Measurements from ENCODE around the gene SHC2. TPM values are rescaled to one million over a fixed set of nuclear protein-coding genes. Genes with fewer than 3 reads are reported as not detected.

Gene SHC2
- total and polyA plus RNA-seq, 4 donors, result 11.2 to 23.1 (median 14.5) TPM

DNA sequence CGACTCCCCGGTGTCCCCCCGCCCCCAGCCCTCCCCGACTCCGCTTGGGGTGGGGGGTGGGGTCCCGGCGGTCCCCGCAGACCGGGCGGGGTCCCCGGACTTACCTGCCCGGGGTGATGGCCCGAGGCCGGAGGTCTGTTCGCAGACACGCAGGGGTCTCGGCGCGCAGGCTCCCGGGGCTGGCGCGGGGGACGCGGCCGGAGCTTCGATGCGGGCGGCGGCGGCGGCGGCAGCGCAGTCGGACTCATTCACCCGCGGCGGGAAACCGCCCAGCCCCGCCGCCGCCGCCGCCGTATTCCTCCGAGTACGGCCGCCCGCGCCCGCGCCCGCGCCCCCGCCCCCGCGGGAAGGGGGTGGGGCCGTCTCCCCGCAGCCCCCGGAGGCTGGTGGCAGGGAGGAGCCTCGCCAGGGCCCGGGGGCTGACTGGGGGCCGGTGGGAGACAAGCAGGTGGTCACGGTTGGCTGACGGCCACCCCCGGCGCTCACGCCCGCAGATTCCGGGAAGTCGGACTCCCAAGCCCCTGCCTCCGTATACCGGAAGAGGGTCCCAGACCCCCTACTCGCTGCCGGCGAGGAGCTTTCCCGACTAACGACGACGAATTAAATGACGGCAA lies 51.8 kb downstream of the SHC2 start, which contains the start of gene C2CD4C:
Gene C2CD4C, minus strand, starts transcription at position 246 of the 614 bp plus-strand sequence. CDS start 786 bp downstream, outside the sequence.
- TF ChIP-seq CTCF (IDR thresholded peaks at IDR 0.05; ENCODE audit: control extremely low read depth, extremely low read depth), result no peak
- H3K36me3 ChIP-seq (ENCODE audit: control insufficient read depth in 4 of 4, insufficient read depth in 4 of 4, low read length in 4 of 4), result no peaks in the 10 kb centered on the region
- peaks cover 0 to 6% (median 0%) of the 10 kb centered on the region in 4 donors for H3K9me3 ChIP-seq (ENCODE audit: control insufficient read depth in 4 of 4, insufficient read depth in 3 of 4, low read length in 3 of 4)
- WGBS, 2 donors, result 0 to 1% methylated on average over 21 to 80 of the region's 80 CpGs
- H3K4me1 ChIP-seq (ENCODE audit: control insufficient read depth in 5 of 5, insufficient read depth in 5 of 5, low read length in 5 of 5), result peaks cover 0 to 6% (median 4%) of the 10 kb centered on the region in 5 donors
- H3K4me3 ChIP-seq, result peak within 1 kb of the TSS; percentile 25
- DNase-seq, result peak in 2 of 3 donors; percentile 19 to 20
- no peak within 1 kb of the TSS for H3K27ac ChIP-seq (ENCODE audit: low read depth in 1 of 2, low read length in 1 of 2)
- H3K27me3 ChIP-seq (ENCODE audit: control insufficient read depth in 3 of 3, insufficient read depth in 3 of 3, low read length in 2 of 3), result peaks cover 11 to 18% (median 13%) of the 10 kb centered on the region in 3 donors
- no peak for ATAC-seq (ENCODE audit: insufficient read depth, low FRiP score)
- no peak within 1 kb of the TSS for H3K9ac ChIP-seq (ENCODE audit: insufficient read depth in 1 of 2, low read length in 2 of 2)

- H3K27me3 ChIP-seq (ENCODE audit: control insufficient read depth in 3 of 3, insufficient read depth in 3 of 3, low read length in 2 of 3), result peaks cover 11 to 19% (median 13%) of the 10 kb centered on the region in 3 donors
- no peak overlapping the region for H3K27ac ChIP-seq (ENCODE audit: low read depth in 1 of 2, low read length in 1 of 2)
- no peak overlapping the region for H3K4me3 ChIP-seq
- DNase-seq (peak in 1 of 3 donors; percentile 13), ATAC-seq (ENCODE audit: insufficient read depth, low FRiP score) (no peak)
- H3K9me3 ChIP-seq (ENCODE audit: control insufficient read depth in 4 of 4, insufficient read depth in 3 of 4, low read length in 3 of 4), result peaks cover 0 to 6% (median 0%) of the 10 kb centered on the region in 4 donors
- H3K9ac ChIP-seq (ENCODE audit: insufficient read depth in 1 of 2, low read length in 2 of 2), result no peak overlapping the region
- TF ChIP-seq CTCF (IDR thresholded peaks at IDR 0.05; ENCODE audit: control extremely low read depth, extremely low read depth), result no peak
- 2% methylated on average over 27 to 30 of the region's 30 CpGs for WGBS, 2 donors
- no peaks in the 10 kb centered on the region for H3K36me3 ChIP-seq (ENCODE audit: control insufficient read depth in 4 of 4, insufficient read depth in 4 of 4, low read length in 4 of 4)
- peaks cover 0 to 6% (median 4%) of the 10 kb centered on the region in 5 donors for H3K4me1 ChIP-seq (ENCODE audit: control insufficient read depth in 5 of 5, insufficient read depth in 5 of 5, low read length in 5 of 5)
These were observed 52.4 kb downstream of the SHC2 start for GRCh38 chr19:408441-408901.

DNA sequence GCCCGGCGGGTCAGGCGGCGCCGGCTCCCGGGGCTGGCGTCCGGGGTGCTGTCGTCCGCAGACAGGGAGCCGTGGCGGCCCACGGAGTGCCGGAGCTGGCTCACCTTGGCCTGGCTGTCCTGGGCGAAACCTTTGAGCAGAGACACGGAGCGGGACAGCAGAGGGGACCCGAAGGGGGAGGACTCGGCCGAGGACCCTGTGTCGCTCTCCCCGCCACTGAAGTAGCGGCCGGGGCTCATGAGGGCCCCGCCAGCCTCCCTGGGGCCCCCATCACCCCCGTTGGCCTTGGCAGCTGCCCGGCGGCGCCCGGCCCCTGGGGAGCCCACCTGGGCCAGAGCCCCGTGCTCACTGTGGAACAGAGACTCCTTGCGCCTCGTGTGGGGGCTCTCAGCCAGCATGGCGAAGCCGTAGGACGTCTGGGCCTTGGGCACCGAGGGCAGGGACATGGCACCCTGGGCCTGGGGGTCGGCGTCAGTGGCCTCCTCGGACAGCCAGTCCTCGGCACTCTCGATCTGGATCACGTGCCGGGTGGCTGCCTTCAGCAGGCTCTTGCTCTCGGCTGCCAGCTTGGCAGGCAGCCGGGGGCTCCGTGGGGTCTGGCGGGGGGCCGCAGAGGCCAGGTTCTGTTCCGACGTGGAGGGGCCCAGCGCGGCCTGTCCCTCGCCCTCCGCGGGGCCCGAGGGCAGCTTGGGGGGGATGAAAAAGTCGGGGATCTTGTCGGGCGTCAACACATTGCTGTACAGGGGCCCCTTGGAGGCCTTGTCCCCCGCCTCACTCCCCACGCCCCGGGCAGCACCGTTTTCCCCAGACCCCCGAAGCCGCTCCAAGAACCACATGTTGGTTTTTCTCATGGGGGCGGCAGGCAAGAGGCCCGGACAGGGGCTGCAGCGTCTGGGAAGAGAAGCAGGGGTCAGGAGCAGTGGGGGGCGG lies 53.1 kb downstream of the SHC2 start:
- Histone ChIP-seq H3K27me3 (ENCODE audit: control insufficient read depth in 3 of 3, insufficient read depth in 3 of 3, low read length in 2 of 3) (peaks cover 11 to 23% (median 13%) of the 10 kb centered on the region in 3 donors), H3K4me1 (ENCODE audit: control insufficient read depth in 5 of 5, insufficient read depth in 5 of 5, low read length in 5 of 5) (peaks cover 0 to 6% (median 4%) of the 10 kb centered on the region in 5 donors), H3K9me3 (ENCODE audit: control insufficient read depth in 4 of 4, insufficient read depth in 3 of 4, low read length in 3 of 4) (peaks cover 0 to 6% (median 0%) of the 10 kb centered on the region in 4 donors), H3K9ac (ENCODE audit: insufficient read depth in 1 of 2, low read length in 2 of 2) (no peak overlapping the region), H3K4me3 (no peak overlapping the region), H3K27ac (ENCODE audit: low read depth in 1 of 2, low read length in 1 of 2) (no peak overlapping the region), H3K36me3 (ENCODE audit: control insufficient read depth in 4 of 4, insufficient read depth in 4 of 4, low read length in 4 of 4) (no peaks in the 10 kb centered on the region)
- ATAC-seq (ENCODE audit: insufficient read depth, low FRiP score), result no peak
- no peak for TF ChIP-seq CTCF (IDR thresholded peaks at IDR 0.05; ENCODE audit: control extremely low read depth, extremely low read depth)
- WGBS, 2 donors, result 69 to 75% methylated on average over 59 to 70 of the region's 70 CpGs
- DNase-seq, result no peak

All from lung (tissue), 12 donors.